Fibroblast of the aortic adventitia (primary cell): ENCODE measurements around the gene EMC7. TPM values are rescaled to one million over a fixed set of nuclear protein-coding genes. Genes with fewer than 3 reads are reported as not detected.

Experiments
- DNase-seq: peaks from one replicate; pipeline ENCODE4 v3.0.0-alpha.2; 2010; ENCODE audit warnings: low read depth
- H3K4me3 ChIP-seq: 2 replicates; pipeline ENCODE4 v1.5.1; 2011; ENCODE audit warnings: low read depth, mild to moderate bottlenecking, control low read depth, low read length, moderate library complexity
- CTCF ChIP-seq: IDR thresholded peaks from 2 replicates; pipeline ENCODE4 v1.5.1; 2011; ENCODE audit warnings: mild to moderate bottlenecking, low read length, control low read depth, inconsistent platforms; ENCODE audit not compliant: insufficient read depth
- total RNA-seq: library from RNA; depleted of rRNA; stranded (reverse); fragments of >200 nt; gene quantifications from 2 replicates; pipeline ENCODE4 v1.2.3, GENCODE V29; 2012; ENCODE audit warnings: low replicate concordance

Gene EMC7
- total RNA-seq: 26.0 and 46.6 TPM in 2 replicates

DNA sequence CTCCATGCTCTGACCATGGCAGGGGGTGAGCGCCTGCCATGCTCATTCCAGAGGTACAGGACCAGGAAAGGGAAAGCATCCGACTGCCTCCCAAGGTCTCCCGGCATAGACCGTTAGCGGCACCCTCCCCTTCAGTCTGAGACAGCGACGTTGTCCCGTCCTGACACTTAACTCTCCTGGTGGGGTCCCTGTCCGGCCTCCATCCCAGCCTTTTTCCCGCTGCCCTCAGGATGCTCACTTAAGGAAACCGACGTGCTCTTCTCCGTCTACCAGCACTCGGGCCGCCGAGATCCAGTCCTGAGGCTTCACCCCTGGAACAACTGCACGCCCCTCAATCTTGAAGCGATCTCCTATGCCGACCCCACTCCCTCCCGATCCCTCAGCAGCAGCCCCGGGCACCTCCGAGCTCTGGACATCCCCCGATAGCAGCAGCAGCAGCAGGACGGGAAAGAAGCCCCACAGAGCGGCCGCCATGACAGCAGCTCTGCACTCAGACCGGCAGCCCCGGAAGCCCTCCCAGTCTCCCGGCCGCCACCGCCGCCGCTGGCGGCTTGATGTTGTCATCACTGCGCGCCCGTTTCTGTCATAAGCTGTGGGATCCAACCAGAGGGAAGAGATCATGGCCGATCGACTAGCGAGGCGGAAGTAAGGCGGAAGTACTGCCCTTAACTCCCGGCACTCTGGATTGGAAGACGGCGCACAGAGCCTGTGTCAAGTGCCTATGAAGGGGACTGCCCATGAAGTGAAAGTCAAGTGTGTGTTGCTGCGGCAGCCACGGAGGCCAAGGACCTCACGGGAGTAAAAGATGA is at the start of gene EMC7, which contains the start of gene PGBD4:
Gene EMC7, minus strand, starts transcription at position 497 of the 809 bp plus-strand sequence. Its CDS starts 23 bp downstream, at position 474.
Gene PGBD4, plus strand, starts transcription at position 718 of the 809 bp plus-strand sequence. CDS start 449 bp downstream, outside the sequence.
- no peak for TF ChIP-seq CTCF
- H3K4me3 ChIP-seq: peak within 1 kb of the TSS; percentile 100
- peak; percentile 100 for DNase-seq

- no peak for TF ChIP-seq CTCF
- H3K4me3 ChIP-seq: no peak overlapping the region
- DNase-seq: peak; percentile 12
Observed at GRCh38 chr15:34147371-34148140, 45.9 kb upstream of the EMC7 start.

DNA sequence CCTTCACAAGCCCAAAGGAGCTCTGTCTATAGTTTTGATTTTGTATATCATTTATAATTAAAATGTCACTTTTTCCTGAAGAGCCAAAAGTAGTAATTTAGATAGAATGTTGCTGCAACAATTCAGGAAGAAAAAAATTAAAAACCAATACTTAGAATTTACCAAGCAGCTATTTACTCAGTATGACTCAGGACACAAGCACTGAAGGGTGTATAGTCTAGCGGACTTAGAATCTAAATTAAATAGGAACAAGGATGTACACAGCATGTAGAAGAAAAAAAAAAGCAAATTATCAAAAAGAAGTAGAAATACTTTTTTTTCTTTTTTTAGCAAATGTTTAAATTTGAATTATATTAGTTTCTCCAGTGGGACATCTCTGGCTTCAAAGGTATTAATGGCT is 31.8 kb upstream of the EMC7 start:
- no peak for DNase-seq

DNA sequence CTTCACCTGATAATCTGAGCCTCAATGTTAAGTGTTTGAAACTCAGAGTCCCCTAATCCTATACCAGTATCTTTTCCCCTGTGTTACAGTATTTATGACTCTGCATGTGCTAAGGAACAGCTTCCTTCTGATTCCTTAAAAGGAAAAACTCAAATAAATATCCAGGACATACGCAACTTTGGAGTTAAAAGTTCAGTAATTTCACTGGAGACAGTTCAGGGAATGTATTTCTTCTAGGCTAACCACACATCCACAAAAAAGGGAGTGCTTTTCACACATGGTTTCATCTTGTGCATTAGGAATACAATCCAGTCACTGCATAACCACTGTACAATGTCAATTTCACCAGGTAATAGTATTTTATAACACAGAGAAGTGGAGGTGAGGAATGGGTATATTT is 31.2 kb upstream of the EMC7 start:
- H3K4me3 ChIP-seq: no peak overlapping the region
- TF ChIP-seq CTCF: no peak
- DNase-seq: no peak

More for the DNA sequence above, 31.8 kb upstream of the EMC7 start:
- no peak for TF ChIP-seq CTCF
- no peak overlapping the region for H3K4me3 ChIP-seq

DNA sequence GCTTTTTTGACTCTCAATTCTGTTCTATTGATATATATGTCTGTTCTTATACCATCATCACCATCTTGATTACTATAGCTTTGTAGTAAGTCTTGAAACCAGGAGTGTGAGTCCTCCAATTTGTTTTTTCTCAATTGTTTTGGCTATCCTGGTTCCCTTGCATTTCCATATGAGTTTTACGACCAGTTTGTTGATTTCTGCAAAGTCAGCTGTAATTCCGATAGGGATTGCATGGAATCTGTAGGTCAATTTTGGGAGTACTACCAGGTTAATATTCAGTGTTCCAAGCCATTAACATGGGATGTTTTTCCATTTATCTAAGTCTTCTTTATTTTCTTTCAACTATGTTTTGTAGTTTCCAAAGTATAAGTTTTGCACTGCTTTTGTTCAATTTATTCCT is 27.2 kb upstream of the EMC7 start:
- no peak for TF ChIP-seq CTCF
- H3K4me3 ChIP-seq: no peak overlapping the region
- DNase-seq: no peak

GRCh38 chr15:34126522-34126921 is 24.9 kb upstream of the EMC7 start:
- no peak for TF ChIP-seq CTCF
- DNase-seq: no peak
- H3K4me3 ChIP-seq: no peak overlapping the region
